GM19099 (cell line): ENCODE data around the gene CKLF.

Experiments used
- POLR2A ChIP-seq: IDR thresholded peaks from 3 replicates; pipeline ENCODE4 v1.6.1; 2011; ENCODE audit warnings: low read depth; ENCODE audit not compliant: insufficient read length; ENCODE audit errors: extremely low read depth

Gene CKLF

DNA sequence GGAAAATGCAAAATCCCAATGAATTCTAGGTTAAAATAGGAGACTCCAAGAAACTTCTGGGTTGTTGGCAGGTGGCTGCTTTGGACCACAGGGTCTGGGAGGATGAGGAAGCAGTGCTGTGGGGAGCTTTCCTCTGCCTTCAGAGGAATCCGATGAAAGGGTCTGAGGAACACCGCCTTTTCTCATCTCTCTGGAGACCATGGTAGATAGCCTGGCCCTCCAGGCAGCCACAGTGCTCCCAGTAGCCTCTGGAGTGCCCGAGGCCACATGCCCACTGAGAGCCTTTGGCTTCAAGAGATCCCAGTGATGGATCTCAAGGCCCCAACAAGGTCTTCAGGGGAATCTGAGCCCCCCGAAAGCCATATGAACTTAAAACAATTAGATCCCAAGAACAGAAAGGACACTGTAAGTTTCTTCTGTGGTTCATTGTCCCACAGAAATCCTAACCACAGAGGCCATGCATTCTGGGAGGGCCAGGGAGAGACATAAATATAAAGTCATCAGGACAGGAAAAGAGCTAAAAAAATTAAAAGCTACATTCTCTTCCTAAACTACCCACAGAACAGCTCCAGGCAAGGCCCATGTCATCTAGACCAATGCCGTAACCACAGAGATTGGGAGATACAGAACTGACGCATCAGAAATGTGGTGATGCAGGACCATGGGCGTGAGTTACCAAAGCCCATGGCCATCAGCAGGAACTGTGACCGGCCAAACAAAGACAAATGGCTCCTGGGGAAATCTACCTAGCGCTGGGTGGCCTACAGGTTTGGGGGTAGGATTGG is 26.8 kb upstream of the CKLF start:
- TF ChIP-seq POLR2A, result no peak

DNA sequence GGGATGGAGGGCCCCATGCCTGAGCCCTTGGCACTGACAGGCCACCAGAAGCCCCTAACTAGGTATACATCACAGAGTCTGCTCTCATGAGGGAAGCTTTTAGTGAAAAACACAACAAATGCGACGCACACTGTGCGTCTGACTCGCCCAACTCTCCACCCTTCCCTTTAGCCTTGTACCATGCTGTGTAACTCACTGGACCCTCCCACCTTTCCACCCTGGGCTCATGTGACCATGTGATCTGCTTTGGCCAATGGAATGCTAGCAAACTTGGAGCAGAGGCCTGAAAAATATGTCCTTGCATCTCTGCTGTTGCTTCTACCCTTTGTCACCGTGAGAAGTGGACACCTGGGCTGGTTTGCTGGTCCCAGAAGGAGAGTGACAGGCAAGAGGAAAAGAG is 24.1 kb upstream of the CKLF start:
- no peak for TF ChIP-seq POLR2A

DNA sequence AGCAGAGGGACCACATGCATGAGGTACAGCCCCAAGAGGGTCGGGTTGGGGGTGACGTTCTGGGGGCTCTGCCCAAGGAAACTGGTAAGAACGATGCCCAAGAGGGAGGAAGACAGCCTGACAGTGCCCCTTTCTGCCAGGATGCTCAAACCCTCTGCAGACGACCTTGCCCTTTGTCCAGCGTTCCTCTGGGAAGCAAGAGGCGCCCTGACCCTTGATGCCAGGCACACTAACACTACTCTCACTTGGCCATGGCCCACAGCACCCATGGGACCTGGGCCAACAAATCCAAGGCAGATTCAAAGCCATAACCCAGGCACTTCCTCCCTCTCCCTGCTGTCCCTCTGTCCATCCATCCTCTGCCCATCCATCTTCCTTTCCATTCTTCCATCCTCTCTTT is 22.9 kb upstream of the CKLF start:
- TF ChIP-seq POLR2A, result no peak

DNA sequence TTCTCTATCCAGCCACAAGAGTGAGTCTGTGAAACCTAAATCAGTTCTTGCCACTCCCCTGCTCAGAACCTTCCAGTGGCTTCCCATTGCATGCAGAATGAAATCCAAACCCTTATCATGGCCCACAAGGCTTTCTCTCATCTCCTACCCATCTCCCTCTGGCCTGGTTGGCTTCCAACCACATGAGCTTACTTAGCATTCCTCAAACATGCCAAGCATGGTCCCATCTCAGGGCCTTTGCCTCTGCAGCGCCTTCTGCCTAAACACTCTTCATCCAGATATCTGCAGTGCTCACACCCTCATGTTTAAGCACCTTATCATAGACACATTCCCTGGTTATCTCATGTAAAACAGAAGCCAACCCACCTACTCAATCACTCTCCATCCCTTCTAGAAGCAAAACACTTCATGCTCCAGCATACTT is 18.0 kb upstream of the CKLF start:
- TF ChIP-seq POLR2A, result no peak

DNA sequence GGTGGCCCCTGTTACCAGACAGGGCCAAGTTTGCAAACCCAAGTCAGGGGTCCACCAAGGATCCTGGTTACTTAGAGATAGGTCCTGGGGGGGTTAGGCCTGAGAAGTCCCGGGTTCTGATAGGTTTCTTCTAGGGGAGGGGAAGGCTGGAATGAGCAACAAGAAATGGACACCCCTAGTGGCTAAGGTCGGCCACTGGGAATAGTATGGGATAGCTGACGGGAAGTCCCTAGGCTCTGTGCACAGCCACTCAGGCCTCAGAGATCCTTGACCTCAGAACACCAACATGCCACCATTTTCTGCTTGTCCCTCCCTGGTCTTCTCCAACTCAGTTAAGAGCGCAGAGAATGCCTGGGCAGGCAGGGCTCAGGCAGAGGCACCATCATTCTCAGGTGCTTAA is 15.9 kb upstream of the CKLF start:
- TF ChIP-seq POLR2A, result no peak

DNA sequence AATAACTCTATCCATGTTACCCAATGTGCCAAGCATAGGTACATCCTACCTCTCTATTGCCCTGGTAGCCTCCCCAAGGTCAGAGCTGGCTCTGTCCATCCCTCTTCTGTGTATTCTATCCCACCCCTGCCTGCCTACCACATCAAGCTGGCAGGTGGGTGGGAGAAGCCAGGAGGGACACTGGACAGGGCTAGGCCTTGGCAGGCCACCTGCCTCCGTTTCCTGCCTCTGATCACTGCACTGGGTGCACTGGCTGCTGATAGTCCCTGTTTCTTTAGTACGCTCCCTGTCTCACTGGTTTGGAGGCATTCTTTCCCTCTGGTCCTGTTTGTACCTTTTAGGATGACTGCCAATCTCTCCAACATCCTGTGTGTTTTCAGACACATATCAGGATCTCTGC is 15.1 kb upstream of the CKLF start:
- TF ChIP-seq POLR2A, result no peak

DNA sequence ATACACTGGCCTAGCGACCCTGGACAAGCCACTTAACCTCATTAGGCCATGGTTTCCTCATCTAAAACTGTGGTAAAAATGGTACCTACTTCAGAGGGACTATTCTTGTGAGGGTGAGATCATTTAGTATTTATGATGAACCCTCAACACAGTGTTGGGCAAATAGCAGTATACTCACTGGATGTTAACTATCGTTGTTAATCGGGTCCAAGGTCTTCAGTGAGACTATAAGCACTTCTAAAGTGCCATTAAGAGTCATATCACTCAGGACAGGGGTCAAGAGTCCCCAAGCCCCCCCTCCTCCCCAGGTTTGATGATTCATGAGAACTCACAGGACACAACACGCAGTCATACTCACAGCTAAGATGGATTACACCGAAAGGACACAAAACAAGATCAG is 13.5 kb upstream of the CKLF start:
- TF ChIP-seq POLR2A, result no peak

DNA sequence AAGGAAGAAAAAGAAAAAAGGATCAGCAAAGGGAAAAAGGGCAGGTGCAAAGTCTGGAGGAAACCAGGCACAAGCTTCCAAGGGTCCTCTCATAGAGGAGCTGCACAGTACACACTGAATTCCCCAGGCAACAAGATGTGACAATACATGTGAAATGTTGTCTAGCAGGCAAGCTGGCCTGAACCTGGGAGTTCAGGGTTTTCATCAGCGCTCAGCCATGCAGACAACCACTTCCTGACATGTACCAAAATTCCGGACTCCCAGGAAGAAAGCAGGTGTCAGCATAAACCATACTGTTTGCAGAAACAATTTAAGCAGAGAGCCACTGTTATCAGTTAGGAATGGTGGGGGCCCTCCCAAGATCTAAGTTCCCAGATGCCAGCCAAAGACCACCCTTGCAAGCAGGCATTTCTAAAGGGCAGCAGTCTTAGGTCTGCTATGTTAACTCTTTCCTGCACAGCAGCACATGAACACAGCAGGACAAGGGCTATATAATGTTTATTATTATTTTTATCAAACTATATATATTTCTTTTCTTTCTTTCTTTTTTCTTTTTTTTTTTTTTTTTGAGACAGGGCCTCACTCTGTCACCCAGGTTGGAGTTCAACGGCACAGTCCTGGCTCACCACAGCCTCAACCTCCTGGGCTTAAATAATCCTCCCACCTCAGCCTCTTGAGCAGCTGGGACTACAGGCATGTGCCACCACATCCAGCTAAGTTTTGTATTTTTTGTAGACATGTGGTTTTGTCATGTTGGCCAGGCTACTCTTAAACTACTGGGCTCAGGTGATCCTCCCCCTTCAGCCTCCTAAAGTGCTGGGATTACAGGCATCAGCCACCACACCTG is 12.5 kb upstream of the CKLF start:
- TF ChIP-seq POLR2A, result no peak

DNA sequence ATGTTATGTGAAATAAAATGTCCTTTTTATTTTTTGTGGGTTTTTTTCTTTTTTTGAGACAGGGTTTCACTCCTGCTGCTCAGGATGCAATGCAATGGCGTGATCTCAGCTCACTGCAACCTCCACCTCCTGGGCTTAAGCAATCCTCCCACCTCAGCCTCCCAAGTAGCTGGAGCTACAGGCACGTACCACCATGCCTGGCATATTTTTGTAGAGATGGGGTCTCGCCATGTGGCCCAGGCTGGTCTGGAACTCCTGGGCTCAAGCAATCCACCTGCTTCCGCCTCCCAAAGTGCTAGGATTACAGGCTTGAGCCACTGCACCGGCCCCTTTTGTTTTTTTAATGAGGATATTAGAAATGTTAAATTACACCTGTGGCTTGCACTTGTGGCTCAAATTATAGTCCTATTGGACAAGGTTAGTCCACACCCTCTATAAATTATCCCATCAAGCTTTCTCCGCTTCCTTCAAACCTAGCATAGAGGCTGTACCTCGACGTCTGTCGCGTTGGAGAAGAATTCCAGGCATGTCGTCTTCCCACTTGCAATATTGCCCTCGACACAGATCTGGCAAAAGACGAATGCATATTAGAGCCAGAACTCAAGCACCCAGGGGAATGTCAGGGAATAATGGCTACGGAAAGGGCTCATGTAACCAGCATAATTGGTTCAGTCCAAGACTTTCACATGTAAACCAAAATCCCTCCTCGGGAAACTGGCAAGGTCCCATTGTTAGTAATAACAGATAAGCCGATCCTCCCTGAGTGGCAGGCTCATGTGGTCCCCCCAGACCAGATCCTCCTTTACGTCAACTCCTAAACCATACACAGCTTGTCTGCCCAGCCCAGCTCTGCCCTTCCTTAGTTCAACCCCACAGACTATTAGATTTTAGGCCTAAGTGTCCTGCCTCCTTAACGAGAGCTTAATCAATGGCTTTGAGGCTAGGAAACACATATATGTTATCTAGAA is 10.7 kb upstream of the CKLF start:
- no peak for TF ChIP-seq POLR2A

DNA sequence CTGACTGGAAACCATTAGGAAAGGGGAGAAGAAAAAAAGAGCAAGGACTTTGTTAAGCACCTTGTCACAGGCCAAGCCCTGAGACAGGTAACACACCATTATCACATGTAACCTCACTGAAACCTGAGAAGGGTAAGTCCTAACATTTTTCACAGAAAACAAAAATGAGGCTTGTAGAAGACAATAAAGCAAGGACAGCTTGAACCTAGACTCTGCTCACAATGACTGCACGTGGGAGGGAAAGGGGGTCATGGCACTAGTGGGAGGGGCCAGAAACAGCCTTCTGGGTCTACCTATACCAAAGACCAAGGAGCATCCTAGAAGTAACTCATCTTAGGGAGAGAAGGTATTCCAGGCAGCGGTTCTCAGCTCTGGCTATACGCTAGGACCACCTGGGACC is 10.0 kb upstream of the CKLF start:
- TF ChIP-seq POLR2A, result no peak

DNA sequence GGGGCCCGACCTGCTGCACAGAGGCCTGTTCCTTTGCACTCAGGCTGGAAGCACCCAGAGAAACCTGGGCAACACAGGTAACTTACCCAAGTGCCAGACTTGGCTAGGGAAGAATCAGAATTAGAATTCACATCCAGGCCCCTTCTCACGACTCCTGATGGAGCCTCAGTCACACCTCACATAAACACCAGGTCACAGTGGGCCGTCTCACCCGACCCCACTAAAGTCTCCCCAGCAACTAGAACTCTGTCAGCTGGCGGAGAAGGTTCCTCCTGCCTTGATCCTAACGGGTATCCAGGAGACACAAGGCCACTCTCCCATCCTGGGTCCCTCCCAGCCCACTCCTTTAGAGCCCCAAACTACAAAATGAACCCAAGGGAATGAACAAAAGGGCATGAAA is 8.8 kb upstream of the CKLF start:
- no peak for TF ChIP-seq POLR2A

DNA sequence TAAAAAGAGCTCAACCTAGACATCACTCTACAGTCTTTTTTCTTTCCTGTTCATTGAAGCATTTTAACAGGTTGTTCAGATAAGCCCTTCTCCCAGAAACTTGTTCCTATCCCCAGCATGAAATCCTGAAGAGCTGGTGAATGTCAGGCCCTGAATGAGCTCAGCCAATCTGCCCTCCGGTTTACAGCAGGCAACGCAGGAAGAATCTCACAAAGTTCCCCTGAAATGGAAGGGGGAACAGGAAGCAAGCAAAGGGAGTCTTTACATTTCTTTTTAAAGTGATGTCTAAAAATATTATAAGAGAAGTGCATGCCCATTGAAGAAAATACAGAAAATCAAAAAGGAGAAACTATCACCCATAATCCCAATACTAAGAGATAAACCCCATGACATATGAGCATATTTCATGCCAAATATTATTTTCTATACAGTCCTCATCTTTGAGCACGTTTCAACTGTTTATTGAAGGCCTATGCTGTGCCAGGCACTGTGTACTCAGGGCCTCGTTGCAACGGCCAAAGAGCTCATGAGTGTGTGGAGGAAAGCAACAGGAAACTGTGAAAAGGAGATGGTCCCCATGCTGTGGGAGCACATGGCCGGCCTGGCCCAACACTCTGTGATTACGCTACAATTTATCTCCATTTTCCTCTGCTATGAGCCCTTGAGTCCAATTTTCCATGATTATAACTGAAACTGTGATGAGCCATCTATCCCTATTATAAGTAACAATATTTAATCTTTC is 8.2 kb upstream of the CKLF start:
- TF ChIP-seq POLR2A, result no peak

DNA sequence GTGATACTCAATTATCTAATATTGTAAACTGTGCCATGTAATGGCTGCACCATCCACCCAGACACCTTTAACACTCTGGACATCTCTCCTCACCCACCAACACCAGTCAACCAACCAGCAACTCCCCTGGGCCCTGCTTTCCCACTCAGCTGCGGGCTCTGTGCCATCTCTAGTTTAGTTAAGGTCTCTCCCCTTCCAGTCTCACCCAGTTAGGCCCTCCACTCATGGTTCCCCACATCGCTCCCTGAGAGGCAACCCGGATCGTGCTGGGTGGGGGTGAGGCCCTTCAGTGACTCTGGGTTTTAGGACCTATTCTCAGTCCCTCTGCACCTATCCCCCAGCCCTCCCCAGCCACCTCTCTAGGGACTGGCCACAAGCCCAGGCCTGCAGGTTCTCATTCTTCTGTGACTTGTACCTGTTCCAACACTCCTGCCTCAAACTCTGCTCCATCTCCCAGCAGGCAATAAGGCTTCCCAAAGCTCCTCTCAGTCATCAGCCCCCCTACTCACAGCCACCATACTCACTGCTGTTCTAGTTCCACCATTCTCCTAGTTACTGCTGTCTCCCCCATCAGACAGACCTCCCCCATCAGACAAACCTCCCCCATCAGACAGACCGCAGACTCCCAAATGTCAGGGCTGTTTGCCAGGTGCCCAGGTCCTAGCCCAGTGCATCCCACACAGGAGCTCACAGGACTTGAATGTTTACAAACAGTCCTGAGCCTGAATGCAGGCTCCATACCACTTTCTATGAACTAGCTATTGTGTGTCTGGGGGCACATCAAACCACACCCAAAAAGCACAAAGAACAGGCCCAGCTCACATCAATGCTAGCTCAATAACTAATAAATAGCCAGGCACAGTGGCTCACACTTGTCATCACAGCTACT is 5.0 kb upstream of the CKLF start:
- TF ChIP-seq POLR2A, result no peak
